ENCODE results near the gene MT1G.
"Not testable (repeated sequence)": the region's sequence is repeated elsewhere in the genome, so short reads cannot be mapped to it uniquely, and the experiment has no call there.

The MT1G gene

GRCh38 chr16:56667581-56668571, at the start of gene MT1G:
Gene MT1G (minus strand): TSS chr16:56668065. CDS start chr16:56667993, 72 bp downstream.
- DNase-seq: no peak

DNA sequence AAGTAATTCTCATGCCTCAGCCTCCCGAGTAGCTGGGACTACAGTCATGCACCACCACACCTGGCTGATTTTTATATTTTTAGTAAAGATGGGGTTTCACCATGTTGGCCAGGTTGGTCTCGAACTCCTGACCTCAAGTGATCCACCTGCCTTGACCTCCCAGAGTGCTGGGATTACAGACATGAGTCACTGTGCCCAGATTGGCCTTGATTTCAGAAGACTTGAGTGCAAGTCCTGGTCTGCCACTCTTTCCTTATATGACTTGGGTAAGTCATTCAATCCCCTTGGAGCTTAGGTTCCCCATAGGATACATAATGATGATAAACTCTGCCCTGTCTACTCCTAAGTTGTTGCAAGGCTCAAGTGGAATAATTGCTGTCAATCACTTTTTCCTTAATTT, 49.7 kb upstream of the MT1G start:
- DNase-seq: not testable (repeated sequence)

DNA sequence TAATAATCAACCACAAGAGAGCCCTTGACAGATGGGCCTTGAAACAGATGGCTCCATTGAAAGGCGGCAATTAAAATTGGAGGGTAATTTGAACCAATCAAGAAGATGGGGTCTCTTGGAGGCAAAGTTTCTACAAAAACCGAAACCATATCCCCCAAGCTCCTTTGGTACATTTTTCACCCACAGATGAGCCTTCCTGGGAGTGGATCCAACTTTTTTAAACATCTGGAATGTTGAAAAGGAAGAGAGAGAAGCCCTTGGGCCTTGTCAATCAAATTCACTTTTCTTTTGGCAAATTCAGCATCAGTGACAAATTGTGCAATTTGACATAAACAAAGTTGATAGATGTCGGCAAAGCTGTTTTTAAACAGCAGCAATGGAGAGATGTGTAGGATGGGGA, 48.9 kb upstream of the MT1G start:
- DNase-seq: no peak

GRCh38 chr16:56715126-56715525, 47.3 kb upstream of the MT1G start:
- DNase-seq: no peak

DNA sequence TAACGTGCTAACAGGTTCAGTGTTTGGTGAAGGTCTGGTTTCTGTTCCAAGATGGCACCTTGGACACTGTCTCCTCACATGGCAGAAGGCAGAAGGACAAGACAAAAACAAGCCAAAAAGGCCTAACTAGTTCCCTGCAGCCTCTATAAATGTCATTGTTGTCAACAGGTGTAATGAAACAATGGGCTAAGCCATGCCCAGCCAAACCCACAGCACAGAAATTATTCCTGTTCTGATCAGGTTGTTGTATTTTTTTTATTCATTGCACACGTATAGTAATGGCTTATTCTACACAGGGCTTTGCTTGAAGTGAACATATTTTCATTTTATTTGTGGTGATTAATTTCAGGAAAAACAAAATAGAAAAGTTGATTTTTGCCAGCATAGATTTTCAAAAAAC, 45.9 kb upstream of the MT1G start:
- DNase-seq: no peak

DNA sequence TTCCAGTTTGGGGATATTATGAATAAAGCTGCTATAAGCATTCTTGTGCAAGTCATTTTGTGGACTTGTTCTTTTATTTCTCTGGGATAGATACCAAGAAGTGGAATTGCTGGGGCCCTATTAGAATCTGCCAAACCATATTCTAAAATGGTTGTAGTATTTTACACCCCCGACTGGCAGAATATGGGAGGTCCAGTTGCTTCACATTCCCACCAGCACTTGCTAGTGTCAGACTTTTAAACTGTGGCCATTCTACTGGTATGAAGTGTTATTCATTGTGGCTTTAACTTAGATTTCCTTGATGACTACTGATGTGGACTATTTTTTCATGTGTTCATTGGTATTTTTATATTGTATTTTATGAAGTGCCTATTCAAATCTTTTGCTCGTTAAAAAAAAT, 44.0 kb upstream of the MT1G start:
- no peak for DNase-seq

DNA sequence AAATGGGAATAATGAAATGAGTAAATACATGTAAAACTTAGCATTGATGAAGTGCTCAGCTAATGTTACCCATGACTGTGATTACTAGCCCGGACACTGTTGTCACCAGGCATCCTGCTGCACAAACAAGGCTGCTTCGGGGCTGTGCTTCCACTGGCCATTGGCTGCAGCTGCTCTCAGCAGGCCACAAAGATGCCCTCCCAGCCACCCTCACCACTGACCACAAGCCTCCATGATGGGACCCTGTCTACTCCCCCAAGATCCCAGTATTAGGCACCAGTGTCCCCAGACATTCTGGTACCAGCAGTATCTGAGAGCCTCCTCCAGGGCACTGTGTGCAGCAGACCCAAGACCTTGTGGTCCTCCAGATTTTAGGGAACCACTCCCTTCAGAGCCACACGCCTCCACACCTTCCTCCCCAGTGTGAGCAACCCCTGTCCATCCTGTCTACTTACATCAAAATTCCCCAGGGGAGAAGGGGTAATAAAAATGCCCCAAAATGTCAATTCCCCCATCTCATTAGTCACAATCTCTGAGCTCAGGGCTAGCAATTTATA, 42.4 kb upstream of the MT1G start:
- DNase-seq: no peak

GRCh38 chr16:56709443-56710040, 41.7 kb upstream of the MT1G start:
- no peak for DNase-seq

DNA sequence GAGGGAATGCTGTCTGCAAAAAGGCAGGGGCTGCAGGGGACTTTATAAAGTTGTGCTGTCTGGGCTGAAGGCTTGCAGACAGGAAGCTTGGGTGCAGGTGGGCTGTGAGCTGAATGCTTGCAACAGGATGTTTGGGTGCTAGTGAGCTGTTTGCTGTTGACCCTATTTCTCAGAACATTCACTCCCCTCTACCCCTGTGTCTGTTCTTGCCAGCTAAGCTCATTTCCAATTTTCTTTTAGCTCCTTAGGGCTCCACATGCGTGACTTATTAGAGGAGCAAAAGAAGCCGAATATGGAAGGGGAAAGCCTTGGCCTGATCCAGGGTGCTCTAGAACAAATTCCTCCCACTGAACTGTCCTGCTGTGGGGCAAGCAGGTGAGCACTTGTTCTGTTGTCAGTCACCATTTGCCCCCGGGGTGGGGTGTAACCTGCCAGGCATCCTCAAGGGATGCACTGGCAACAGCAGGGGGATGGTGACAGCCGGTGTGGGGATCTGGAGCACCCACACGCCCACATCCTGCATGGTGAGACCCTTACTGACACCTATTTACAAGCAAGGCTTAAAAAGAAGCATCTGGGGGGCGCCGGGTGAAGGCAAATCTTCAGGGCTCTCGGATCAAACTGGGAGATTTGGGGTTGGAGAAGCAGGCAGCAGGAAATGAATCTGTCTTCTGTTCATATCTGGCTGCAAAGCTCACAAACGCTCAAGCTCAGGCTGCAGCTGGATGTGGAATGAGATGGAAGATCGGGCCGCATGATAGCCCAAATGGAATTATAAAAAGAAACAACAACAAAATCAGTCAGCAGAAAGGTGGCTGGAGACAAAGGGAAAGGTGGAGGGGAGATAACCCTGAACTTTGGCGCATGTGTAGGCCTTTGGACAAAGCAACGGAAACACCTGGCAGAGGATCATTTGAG, 40.9 kb upstream of the MT1G start:
- DNase-seq: no peak

GRCh38 chr16:56702836-56703235, 35.0 kb upstream of the MT1G start:
- no peak for DNase-seq

DNA sequence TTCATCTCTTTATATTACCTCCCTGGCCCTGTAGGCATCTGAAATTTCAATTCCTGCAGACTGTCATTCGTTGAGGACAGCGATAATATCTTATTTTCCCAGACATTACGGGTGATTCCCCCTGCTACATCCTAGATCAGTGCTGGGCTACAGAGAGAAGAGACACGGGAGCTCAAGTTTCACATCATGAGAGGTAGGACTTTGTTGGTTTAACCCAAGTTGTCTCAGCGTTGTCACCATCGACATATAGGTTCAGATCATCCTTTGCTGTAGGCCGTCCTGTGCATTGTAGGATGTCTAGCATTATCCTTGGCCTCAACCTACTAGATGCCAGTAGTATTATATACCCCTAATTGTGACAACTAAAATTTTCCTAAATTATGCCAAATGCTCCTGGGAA, 33.7 kb upstream of the MT1G start:
- no peak for DNase-seq

DNA sequence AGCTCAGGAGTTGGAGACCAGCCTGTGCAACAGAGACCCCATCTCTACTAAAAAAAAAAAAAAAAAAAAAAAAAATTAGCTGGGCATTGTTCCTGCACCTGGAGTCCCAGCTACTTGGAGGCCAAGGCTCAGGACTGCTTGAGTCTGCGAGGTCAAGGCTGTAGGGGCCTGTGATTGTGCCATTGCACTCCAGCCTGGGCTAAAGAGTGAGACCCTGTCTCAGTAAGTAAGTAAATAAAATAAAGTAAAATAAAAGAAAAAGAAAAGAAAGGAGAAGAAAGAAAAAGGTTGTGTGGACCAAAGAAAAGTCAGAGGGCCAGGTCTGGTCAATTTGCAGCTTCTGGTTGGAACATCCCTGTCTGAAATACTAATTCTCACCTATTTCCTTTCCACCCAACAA, 32.8 kb upstream of the MT1G start:
- DNase-seq: no peak

DNA sequence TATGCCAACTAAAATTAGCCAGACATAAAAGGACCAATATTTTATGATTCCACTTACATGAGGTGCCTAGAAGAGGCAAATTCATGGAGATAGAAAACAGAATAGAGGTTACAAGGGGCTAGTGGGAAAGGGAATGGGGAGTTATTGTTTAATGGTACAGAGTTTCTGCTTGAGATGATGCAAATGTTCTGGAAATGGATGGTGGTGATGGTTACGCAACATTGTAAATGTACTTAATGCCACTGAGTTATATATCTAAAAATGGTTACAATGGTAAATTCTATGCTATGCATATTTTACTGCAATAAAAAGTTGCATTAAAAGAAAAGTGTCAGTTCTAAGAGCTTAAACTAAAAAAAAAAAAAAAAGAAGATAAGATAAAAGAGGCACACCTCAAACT, 32.3 kb upstream of the MT1G start:
- DNase-seq: no peak

- DNase-seq: no peak
These were observed 29.7 kb upstream of the MT1G start for GRCh38 chr16:56697456-56698155.

GRCh38 chr16:56695246-56695645, 27.4 kb upstream of the MT1G start:
- DNase-seq: no peak

DNA sequence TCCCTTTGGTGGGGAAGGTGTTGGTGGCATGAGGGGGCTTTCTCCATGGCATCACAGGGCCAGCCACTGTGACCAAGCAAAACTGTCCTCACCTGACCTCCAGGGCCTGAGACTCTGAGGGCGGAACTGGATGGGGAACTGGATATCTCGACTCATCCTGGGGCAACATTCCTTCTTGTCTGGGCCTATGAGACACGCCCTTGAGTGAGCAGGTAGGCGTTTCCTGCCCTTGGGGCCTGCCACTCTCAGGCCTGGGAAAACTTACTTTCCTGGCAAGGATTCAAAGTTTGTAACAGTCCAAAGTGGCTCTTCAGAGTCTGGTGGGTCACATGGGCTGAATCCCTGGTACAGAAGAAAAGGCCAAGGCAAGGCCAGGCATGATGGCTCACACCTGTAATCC, 24.0 kb upstream of the MT1G start:
- peak; percentile 95 for DNase-seq

DNA sequence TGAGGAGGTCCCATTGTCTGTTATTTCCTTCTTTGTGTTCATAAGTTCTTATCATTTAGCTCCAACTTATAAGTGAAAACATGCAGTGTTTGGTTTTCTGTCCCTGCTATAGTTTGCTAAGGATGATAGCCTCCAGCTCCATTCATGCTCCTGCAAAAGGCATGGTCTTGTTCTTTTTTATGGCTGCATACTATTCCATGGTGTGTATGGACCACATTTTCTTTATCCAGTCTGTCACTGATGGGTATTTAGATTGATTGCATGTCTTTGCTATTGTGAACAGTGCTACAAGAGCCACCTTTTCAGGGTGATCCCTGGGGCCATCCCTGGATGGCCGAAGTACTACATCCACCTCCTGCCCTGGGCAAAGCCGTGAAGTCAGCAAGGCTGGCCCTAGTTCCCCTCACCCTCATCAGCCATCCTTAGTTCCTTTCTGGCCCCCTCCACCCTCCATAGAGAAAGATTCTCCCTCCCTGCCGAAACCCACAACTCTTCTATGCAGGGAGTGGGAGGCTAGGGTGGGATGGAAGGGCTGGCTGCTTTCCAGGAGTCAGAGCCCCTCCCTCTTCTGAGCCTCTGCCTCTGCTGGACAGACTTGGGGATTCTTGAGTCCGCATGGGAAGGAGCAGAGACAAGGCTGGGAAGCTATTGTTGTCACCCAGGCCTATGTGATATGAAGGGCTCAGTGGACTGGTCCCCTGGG, 22.7 kb upstream of the MT1G start:
- DNase-seq: no peak

GRCh38 chr16:56689171-56689570, 21.3 kb upstream of the MT1G start:
- DNase-seq: no peak

DNA sequence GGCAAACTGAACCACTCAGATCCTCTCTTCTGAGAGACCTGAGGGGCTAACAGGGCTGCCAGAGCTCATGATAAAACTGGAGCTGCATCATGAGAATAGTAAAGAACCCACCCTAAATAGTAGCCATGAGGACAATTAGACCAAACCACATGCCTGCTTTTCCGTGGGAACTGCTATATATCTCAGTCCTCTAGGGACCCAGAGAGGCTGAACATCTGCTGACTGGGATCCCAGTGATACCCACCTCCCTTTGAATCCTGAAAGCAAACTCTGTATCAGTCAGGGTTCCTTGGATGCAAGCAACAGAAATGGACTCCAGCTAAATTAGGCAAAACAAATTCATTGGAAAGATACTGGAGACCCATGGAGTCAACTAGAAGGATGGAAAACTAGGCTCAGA, 20.9 kb upstream of the MT1G start:
- no peak for DNase-seq

DNA sequence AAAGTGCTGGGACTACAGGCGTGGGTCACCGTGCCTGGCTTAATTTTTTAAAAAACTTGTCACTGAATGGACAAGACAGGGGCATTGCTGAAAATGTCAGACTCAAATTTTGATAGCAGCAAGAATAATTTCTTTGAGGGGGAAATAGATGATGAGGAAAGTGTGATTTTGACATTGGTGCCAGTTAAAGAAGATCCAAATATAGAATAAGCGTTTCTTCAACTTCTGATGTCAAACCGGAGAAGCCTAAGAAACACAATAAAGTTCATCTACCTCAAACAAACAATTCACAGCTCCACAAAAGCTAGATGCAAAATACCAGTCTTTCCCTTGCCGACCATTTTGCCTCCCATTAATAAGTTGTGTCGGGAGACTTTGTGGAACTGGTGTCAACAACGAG, 18.9 kb upstream of the MT1G start:
- DNase-seq: no peak

DNA sequence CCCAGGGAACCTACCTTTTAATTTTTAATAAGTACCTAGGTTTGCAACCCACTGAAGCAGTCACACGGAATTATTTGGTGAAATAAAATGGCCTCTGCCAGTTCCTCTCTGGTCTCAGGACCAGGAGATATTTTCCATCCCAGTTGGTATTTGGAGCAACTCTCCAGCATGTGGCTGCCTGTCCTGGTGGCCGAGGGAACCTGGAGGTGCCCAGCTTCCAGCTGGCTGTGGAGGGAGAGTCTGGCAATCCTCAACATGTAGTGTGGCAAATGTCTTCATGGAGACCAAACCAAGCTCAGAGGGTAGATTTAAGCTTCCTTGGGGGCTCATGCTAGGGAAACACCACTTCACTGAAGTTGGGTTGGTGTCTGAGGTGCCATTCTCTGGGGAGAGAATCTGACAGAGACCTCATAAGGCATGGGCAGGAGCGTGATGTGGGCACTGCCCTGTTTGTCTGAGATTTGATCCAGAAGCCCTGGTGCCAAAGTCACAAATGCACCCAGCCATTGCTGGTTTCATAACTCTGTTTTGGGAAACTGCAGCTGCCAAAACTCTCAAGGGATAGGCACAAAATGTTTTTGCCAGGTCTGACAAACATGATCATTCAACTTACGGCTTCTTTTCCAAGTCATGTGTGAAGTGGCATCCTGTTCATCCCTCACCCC, 17.2 kb upstream of the MT1G start:
- DNase-seq: no peak
